GM23248 (cell line): Measurements from ENCODE around the gene PTTG2. TPM values are rescaled to one million over a fixed set of nuclear protein-coding genes. Genes with fewer than 3 reads are reported as not detected.

Experiments
- DNase-seq: peaks from one replicate; pipeline ENCODE4 v3.0.0-alpha.2; 2015
- H2AFZ ChIP-seq: fragments of 200-600 bp; sonication (generic); 2 replicates; pipeline ENCODE4 v1.6.1; 2016; ENCODE audit warnings: antibody characterized with exemption
- H3F3A ChIP-seq: fragments of 200-600 bp; sonication (generic); 2 replicates; pipeline ENCODE4 v1.6.1; 2016; ENCODE audit warnings: mild to moderate bottlenecking, antibody characterized with exemption, mixed run types; ENCODE audit not compliant: insufficient read depth
- H3K27ac ChIP-seq: fragments of 200-600 bp; sonication (generic); 2 replicates; pipeline ENCODE4 v1.5.1; 2016; ENCODE audit warnings: mild to moderate bottlenecking
- H3K27me3 ChIP-seq: fragments of 200-600 bp; sonication (generic); replicated peaks from 2 replicates; pipeline ENCODE4 v1.6.1; 2016; ENCODE audit warnings: mild to moderate bottlenecking; ENCODE audit not compliant: insufficient read depth
- H3K36me3 ChIP-seq: fragments of 200-600 bp; sonication (generic); 2 replicates; pipeline ENCODE4 v1.6.1; 2016; ENCODE audit warnings: low read depth, mild to moderate bottlenecking
- H3K4me1 ChIP-seq: fragments of 200-600 bp; sonication (generic); 2 replicates; pipeline ENCODE4 v1.6.1; 2016; ENCODE audit warnings: mild to moderate bottlenecking; ENCODE audit not compliant: insufficient read depth
- H3K4me2 ChIP-seq: fragments of 200-600 bp; sonication (generic); one replicate; pipeline ENCODE4 v1.6.1; 2016; ENCODE audit warnings: mild to moderate bottlenecking; ENCODE audit not compliant: unreplicated experiment
- H3K4me3 ChIP-seq: fragments of 200-600 bp; sonication (generic); 2 replicates; pipeline ENCODE4 v1.5.1; 2016; ENCODE audit warnings: mild to moderate bottlenecking
- H3K79me2 ChIP-seq: fragments of 200-600 bp; sonication (generic); 2 replicates; pipeline ENCODE4 v1.6.1; 2016; ENCODE audit warnings: mild to moderate bottlenecking; ENCODE audit not compliant: insufficient read depth
- H3K9ac ChIP-seq: fragments of 200-600 bp; sonication (generic); 2 replicates; pipeline ENCODE4 v1.6.1; 2016; ENCODE audit warnings: mild to moderate bottlenecking
- H3K9me2 ChIP-seq: fragments of 200-600 bp; sonication (generic); 2 replicates; pipeline ENCODE4 v1.6.1; 2016; ENCODE audit warnings: mixed run types, mild to moderate bottlenecking, moderate library complexity; ENCODE audit not compliant: insufficient read depth
- H3K9me3 ChIP-seq: fragments of 200-600 bp; sonication (generic); one replicate; pipeline ENCODE4 v1.6.1; 2017; ENCODE audit warnings: low read depth
- H4K20me1 ChIP-seq: fragments of 200-600 bp; sonication (generic); 2 replicates; pipeline ENCODE4 v1.6.0; 2016; ENCODE audit not compliant: insufficient read depth
- EZH2 ChIP-seq: fragments of 200-600 bp; sonication (generic); IDR thresholded peaks from 2 replicates; pipeline ENCODE4 v1.6.1; 2018; ENCODE audit warnings: antibody characterized with exemption, mild to moderate bottlenecking; ENCODE audit not compliant: insufficient read depth, poor library complexity, severe bottlenecking
- EZH2phosphoT487 ChIP-seq: fragments of 200-600 bp; sonication (generic); IDR thresholded peaks from 2 replicates; pipeline ENCODE4 v1.6.1; 2018; ENCODE audit warnings: antibody characterized with exemption, moderate library complexity, mild to moderate bottlenecking, low read depth; ENCODE audit not compliant: insufficient read depth
- WGBS, 2 experiments: methylation state at CpG; one replicate each; pipeline ENCODE4 v1.1.6; 2015 to 2017; ENCODE audit warnings: low lambda C conversion rate in 2 of 2, low coverage in 1 of 2; ENCODE audit errors: missing lambda C conversion rate in 2 of 2; 5-methylcytosine and 5-hydroxymethylcytosine counted together
- in situ Hi-C: fragments of 300-500 bp; cut with MboI; formaldehyde crosslinking; loops from 2 replicates; pipeline ENCODE4 v1.15.0; 2020
- polyA plus RNA-seq: library from polyadenylated mRNA; unstranded; fragments of >200 nt; fragmentation: Nextera tagmentation; extraction: Ambion mirVana; gene quantifications from 2 replicates; pipeline ENCODE4 v1.2.1, GENCODE V29; 2016
- total RNA-seq: library from RNA; depleted of rRNA; stranded (reverse); fragments of >200 nt; shearing (Covaris generic); gene quantifications from 2 replicates; pipeline ENCODE4 v1.2.3, GENCODE V29; 2014

Gene PTTG2
- total and polyA plus RNA-seq, 2 experiments from 2014 or later: not detected

DNA sequence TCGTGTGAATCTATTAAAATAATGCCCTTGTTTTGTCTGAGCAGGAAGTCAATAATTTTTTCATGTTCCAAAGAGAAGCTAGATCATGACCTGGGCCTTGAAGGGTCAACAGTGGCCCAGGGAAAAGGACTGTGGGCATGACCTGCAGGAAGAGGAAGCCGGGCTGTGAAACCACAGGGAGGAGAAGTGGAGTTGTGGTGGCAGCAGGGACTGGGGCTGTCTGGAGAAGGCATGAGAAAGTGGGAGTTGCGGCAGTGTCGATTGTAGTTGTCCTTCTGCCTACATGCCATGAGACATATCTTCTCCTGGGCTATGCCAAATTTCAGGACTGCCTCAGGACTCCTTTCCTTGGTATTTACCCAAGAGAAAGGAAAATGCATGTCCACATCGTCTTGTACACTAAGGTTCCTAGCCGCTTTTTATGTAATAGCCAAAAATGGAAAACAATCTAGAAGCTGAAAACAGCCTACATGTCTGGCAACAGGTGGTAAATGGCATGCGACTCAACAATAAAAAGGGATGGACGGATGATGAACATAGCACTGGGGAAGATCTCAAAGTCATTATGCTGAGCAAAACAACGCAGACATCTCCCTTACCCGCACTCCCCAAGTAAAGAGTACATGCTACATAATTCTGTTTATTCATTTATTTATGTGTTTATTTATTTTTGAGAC is 13.6 kb upstream of the PTTG2 start:
- Histone ChIP-seq H3K9me3 (no peaks in the 10 kb centered on the region), H3K9me2 (no peaks in the 10 kb centered on the region), H3K27ac (no peak overlapping the region), H3K79me2 (no peaks in the 10 kb centered on the region), H3K36me3 (no peaks in the 10 kb centered on the region), H3F3A (no peaks in the 10 kb centered on the region), H3K4me3 (no peak overlapping the region), H4K20me1 (no peaks in the 10 kb centered on the region), H3K27me3 (peaks cover 6% of the 10 kb centered on the region), H2AFZ (no peak overlapping the region), H3K4me2 (no peak overlapping the region), H3K4me1 (no peaks in the 10 kb centered on the region), H3K9ac (no peak overlapping the region)
- DNase-seq: no peak
- in situ Hi-C loops: no loop called here
- 64 to 67% methylated on average over 10 of the region's 10 CpGs for WGBS, 2 experiments
- TF ChIP-seq EZH2 (no peak), EZH2phosphoT487 (no peak)

DNA sequence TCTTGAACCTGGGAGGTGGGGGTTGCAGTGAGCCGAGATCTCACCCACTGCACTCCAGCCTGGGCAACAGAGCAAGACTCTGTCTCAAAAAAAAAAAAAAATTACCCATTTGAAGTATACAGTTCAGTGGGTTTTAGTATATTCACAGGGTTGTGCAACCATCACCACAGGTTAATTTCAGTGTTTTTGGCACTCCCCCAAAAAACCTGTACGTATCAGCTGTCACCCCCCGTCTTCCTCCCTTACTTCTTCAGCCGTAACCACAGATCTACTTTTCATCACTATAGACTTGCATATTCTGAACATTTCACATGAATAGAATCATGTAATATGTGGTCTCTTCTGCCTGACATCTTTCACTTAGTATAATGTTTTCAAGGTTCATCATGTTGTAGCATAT is 11.7 kb upstream of the PTTG2 start:
- WGBS, 2 experiments: 47 to 56% methylated on average over 4 of the region's 4 CpGs
- Histone ChIP-seq H3K4me1 (no peaks in the 10 kb centered on the region), H3K36me3 (no peaks in the 10 kb centered on the region), H3K4me3 (no peak overlapping the region), H3K9me3 (no peaks in the 10 kb centered on the region), H3K9me2 (no peaks in the 10 kb centered on the region), H2AFZ (no peak overlapping the region), H3F3A (no peaks in the 10 kb centered on the region), H3K27ac (no peak overlapping the region), H3K9ac (no peak overlapping the region), H4K20me1 (no peaks in the 10 kb centered on the region), H3K4me2 (no peak overlapping the region), H3K79me2 (no peaks in the 10 kb centered on the region), H3K27me3 (peaks cover 4% of the 10 kb centered on the region)
- in situ Hi-C loops: no loop called here
- no peak for DNase-seq
- TF ChIP-seq EZH2 (no peak), EZH2phosphoT487 (no peak)

DNA sequence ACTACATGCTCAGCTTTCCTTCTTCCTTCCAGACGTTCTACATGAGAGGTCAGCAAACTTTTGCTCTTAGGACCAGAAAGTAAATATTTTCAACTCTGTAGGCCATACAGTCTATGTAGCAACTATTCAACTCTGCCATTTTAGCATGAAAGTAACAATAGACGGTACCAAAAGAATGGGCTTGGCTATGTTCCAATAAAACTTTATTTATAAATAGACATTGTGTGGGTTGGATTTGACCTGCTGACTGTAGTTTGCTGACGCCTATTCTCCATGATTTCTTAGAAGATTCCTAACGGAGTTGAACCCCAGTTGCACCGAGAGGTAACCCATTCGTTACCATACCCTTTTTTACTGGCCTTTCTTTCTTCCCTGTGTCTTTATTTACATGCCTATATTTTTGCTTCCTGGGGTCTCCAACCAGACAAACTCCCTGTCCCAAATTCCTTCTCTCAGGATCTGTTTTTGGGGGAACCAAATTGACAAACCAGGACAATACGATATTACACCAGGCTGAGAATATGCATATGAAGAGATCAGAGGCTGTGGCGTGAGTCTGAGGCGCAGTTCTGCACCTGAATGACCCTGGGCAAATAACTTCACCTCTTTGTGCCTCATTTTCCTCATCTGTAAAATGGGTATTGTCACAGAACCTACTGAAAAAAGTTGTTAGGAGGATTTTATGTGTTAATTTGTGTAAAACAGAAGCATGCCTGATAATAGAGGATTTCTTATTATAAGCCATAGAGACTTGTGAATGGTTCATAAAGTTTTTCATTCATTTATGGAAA is 10.4 kb upstream of the PTTG2 start:
- no peak for DNase-seq
- Histone ChIP-seq H3K79me2 (no peaks in the 10 kb centered on the region), H3K4me3 (no peak overlapping the region), H3K4me2 (no peak overlapping the region), H3K27ac (no peak overlapping the region), H3K4me1 (no peaks in the 10 kb centered on the region), H3K9me2 (no peaks in the 10 kb centered on the region), H3K36me3 (no peaks in the 10 kb centered on the region), H3K9me3 (no peaks in the 10 kb centered on the region), H4K20me1 (no peaks in the 10 kb centered on the region), H3F3A (no peaks in the 10 kb centered on the region), H3K9ac (no peak overlapping the region), H2AFZ (no peak overlapping the region), H3K27me3 (no peaks in the 10 kb centered on the region; the same call in none of the 2 replicates)
- WGBS, 2 experiments: 54 to 56% methylated on average over 9 of the region's 9 CpGs
- in situ Hi-C loops: no loop called here
- TF ChIP-seq EZH2phosphoT487: no peak

GRCh38 chr4:37951461-37952352 is 8.5 kb upstream of the PTTG2 start:
- Histone ChIP-seq H2AFZ (no peak overlapping the region), H3K79me2 (no peaks in the 10 kb centered on the region), H4K20me1 (no peaks in the 10 kb centered on the region), H3K4me3 (no peak overlapping the region), H3K9me2 (no peaks in the 10 kb centered on the region), H3K9ac (no peak overlapping the region), H3K36me3 (no peaks in the 10 kb centered on the region), H3K27ac (no peak overlapping the region), H3K27me3 (no peaks in the 10 kb centered on the region; the same call in 1 of the 2 replicates), H3K4me1 (no peaks in the 10 kb centered on the region), H3F3A (no peaks in the 10 kb centered on the region), H3K4me2 (no peak overlapping the region), H3K9me3 (no peaks in the 10 kb centered on the region)
- DNase-seq: no peak
- 72 to 73% methylated on average over 10 of the region's 10 CpGs for WGBS, 2 experiments
- in situ Hi-C loops: no loop called here
- TF ChIP-seq EZH2 (no peak), EZH2phosphoT487 (no peak)
